ENCODE data around the gene DNAJC2. TPM values are rescaled to one million over a fixed set of nuclear protein-coding genes. Genes with fewer than 3 reads are reported as not detected.
"Not testable (repeated sequence)": the region's sequence is repeated elsewhere in the genome, so short reads cannot be mapped to it uniquely, and the experiment has no call there.

The DNAJC2 gene
- total RNA-seq, 1 donor from 2014 or later = 40.0 TPM

- H3K27ac Mint-ChIP-seq (ENCODE audit: unreplicated experiment); FAIRE-seq; H3K79me2 ChIP-seq (ENCODE audit: insufficient read depth, low read length); H3K27me3 ChIP-seq (ENCODE audit: insufficient read depth, low read length); H3K36me3 Mint-ChIP-seq (ENCODE audit: low read depth, unreplicated experiment); DNase-seq (ENCODE audit: low read depth); H2AFZ ChIP-seq (ENCODE audit: low read depth, low read length); H3K4me3 Mint-ChIP-seq (ENCODE audit: unreplicated experiment); H3K4me1 ChIP-seq (ENCODE audit: insufficient read depth, low read length); H4K20me1 ChIP-seq (ENCODE audit: insufficient read depth, low read length); H3K36me3 ChIP-seq (ENCODE audit: insufficient read depth, low read length); H3K9me3 ChIP-seq (ENCODE audit: insufficient read depth, low read depth, low read length); H3K27me3 Mint-ChIP-seq (ENCODE audit: low read depth, unreplicated experiment); H3K27ac ChIP-seq (ENCODE audit: low read depth, low read length); H3K4me2 ChIP-seq (ENCODE audit: low read length); H3K4me3 ChIP-seq (ENCODE audit: insufficient read depth, low read depth, low read length); H3K9ac ChIP-seq (ENCODE audit: low read length); H3K4me1 Mint-ChIP-seq (ENCODE audit: low read depth, unreplicated experiment); H3K9me3 Mint-ChIP-seq (ENCODE audit: unreplicated experiment): not testable (repeated sequence)
These were observed 80.5 kb downstream of the DNAJC2 start for GRCh38 chr7:103264054-103264453.

Other genes starting within 250 kb of the DNAJC2 start
- 7.6 and 8.7 TPM in 2 replicates for gene NAPEPLD, start 195.7 kb downstream of the DNAJC2 start, total RNA-seq
- gene PMPCB, start 47.3 kb downstream of the DNAJC2 start, total RNA-seq = 44.9 and 47.6 TPM in 2 replicates
- 144 and 146 TPM in 2 replicates for gene PSMC2, start 2.9 kb upstream of the DNAJC2 start, total RNA-seq
- not detected in 2 replicates for gene SLC26A5, start 101.4 kb upstream of the DNAJC2 start, total RNA-seq

Data from astrocyte (in vitro differentiated cells and primary cell).